OCI-LY7 (cell line): ENCODE results near the gene C1orf174. TPM values are rescaled to one million over a fixed set of nuclear protein-coding genes. Genes with fewer than 3 reads are reported as not detected.

Experiments used
- BruUV-seq: library from RNA; stranded (reverse); fragments of 400-500 nt; replicated peaks from 2 replicates; lab custom pipeline; 2021; lab: Mats Ljungman, UMichigan
- CTCF ChIA-PET: fragments of 300-600 bp; sonication (Branson Sonifier 250); formaldehyde crosslinking; loops from one replicate; lab custom pipeline; 2022; ENCODE audit warnings: antibody characterized with exemption; ENCODE audit not compliant: unreplicated experiment; lab: Charles Lee
- POLR2A ChIA-PET: fragments of 300-600 bp; sonication (Branson Sonifier 250); formaldehyde crosslinking; loops from one replicate; lab custom pipeline; 2022; ENCODE audit warnings: antibody characterized with exemption; lab: Charles Lee
- DNase-seq: peaks from one replicate; pipeline ENCODE4 v3.0.0-alpha.2; 2015; ENCODE audit warnings: low spot score
- H2AFZ ChIP-seq: fragments of 200-600 bp; sonication (generic), shearing (Covaris generic); 2 replicates; pipeline ENCODE4 v1.6.1; 2014; ENCODE audit warnings: mild to moderate bottlenecking, antibody characterized with exemption, low read length, moderate library complexity
- H3K27ac ChIP-seq: fragments of 200-600 bp; sonication (generic); 2 replicates; pipeline ENCODE4 v1.5.1; 2014; ENCODE audit warnings: mixed run types, low read depth, mild to moderate bottlenecking, moderate library complexity, low read length, inconsistent platforms; ENCODE audit not compliant: poor library complexity, severe bottlenecking
- H3K36me3 ChIP-seq: fragments of 200-600 bp; sonication (generic); 2 replicates; pipeline ENCODE4 v1.6.1; 2014; ENCODE audit warnings: mild to moderate bottlenecking, antibody characterized with exemption, low read length, moderate library complexity, mixed read lengths; ENCODE audit not compliant: insufficient read depth
- H3K4me1 ChIP-seq: fragments of 200-600 bp; sonication (generic); 2 replicates; pipeline ENCODE4 v1.5.1; 2014; ENCODE audit warnings: mild to moderate bottlenecking, low read length; ENCODE audit not compliant: insufficient read depth, poor library complexity, severe bottlenecking
- H3K4me2 ChIP-seq: fragments of 200-600 bp; sonication (generic); 2 replicates; pipeline ENCODE4 v1.6.1; 2014; ENCODE audit warnings: mild to moderate bottlenecking, low read length
- H3K4me3 ChIP-seq: fragments of 200-600 bp; sonication (generic); 2 replicates; pipeline ENCODE4 v1.5.1; 2014; ENCODE audit warnings: mild to moderate bottlenecking, low read depth, low read length; ENCODE audit not compliant: poor library complexity, severe bottlenecking
- H3K79me2 ChIP-seq: fragments of 200-600 bp; sonication (generic); 2 replicates; pipeline ENCODE4 v1.6.1; 2016; ENCODE audit warnings: low read depth, mild to moderate bottlenecking, low read length, moderate library complexity, mixed read lengths; ENCODE audit not compliant: insufficient read depth
- H3K9me2 ChIP-seq: fragments of 200-600 bp; sonication (generic); 2 replicates; pipeline ENCODE4 v1.6.1; 2016; ENCODE audit warnings: mild to moderate bottlenecking, low read length, mixed read lengths; ENCODE audit not compliant: insufficient read depth
- H3K9me3 ChIP-seq: fragments of 200-600 bp; sonication (generic); 2 replicates; pipeline ENCODE4 v1.6.1; 2014; ENCODE audit warnings: mild to moderate bottlenecking, mixed run types, low read length, mixed read lengths
- H4K20me1 ChIP-seq: fragments of 200-600 bp; sonication (generic); 2 replicates; pipeline ENCODE4 v1.6.1; 2014; ENCODE audit warnings: mild to moderate bottlenecking, antibody characterized with exemption, low read length, moderate library complexity, mixed read lengths; ENCODE audit not compliant: insufficient read depth
- CTCF ChIP-seq: fragments of 200-600 bp; sonication (generic); conservative IDR thresholded peaks from 2 replicates; pipeline ENCODE4 v1.5.1; 2014; ENCODE audit warnings: mild to moderate bottlenecking, antibody characterized with exemption, low read length, moderate library complexity, mixed read lengths
- EZH2phosphoT487 ChIP-seq: fragments of 200-600 bp; sonication (generic); IDR thresholded peaks from 2 replicates; pipeline ENCODE4 v1.6.1; 2018; ENCODE audit warnings: low read depth, borderline replicate concordance, mild to moderate bottlenecking, mixed run types, antibody characterized with exemption, low read length, moderate library complexity, mixed read lengths
- intact Hi-C: fragments of 100-400 bp; cut with micrococcal nuclease; formaldehyde crosslinking; loops from one replicate; pipeline ENCODE4 v1.10.0; 2022; ENCODE audit not compliant: unreplicated experiment
- total RNA-seq, 2 experiments: library from RNA; depleted of rRNA in 1 of 2; stranded (reverse); fragments of >200 nt in 1 of 2; shearing (Covaris generic) in 1 of 2; gene quantifications; 2 replicates each; pipeline ENCODE4 v1.2.3, GENCODE V29; 2014 to 2022

The C1orf174 gene
- total RNA-seq, 2 experiments from 2014 or later: 39.0 to 59.5 TPM

GRCh38 chr1:3945916-3946840 lies 46.1 kb upstream of the C1orf174 start:
- POLR2A ChIA-PET: no interaction called here
- no peak overlapping the region for H3K4me3 ChIP-seq
- intact Hi-C loops: no loop called here

GRCh38 chr1:3945222-3945621 lies 45.1 kb upstream of the C1orf174 start:
- Histone ChIP-seq H3K27ac (no peak overlapping the region), H3K4me3 (no peak overlapping the region), H3K36me3 (peaks cover 12% of the 10 kb centered on the region; the same call in 1 of the 2 replicates), H3K4me2 (no peak overlapping the region), H3K79me2 (no peaks in the 10 kb centered on the region), H3K9me3 (peaks cover 13% of the 10 kb centered on the region), H3K4me1 (no peaks in the 10 kb centered on the region), H2AFZ (no peak overlapping the region), H4K20me1 (no peaks in the 10 kb centered on the region), H3K9me2 (no peaks in the 10 kb centered on the region)
- ChIA-PET POLR2A (no interaction called here), CTCF (no interaction called here)
- no peak for TF ChIP-seq CTCF
- TF ChIP-seq EZH2phosphoT487: no peak
- no peak for DNase-seq
- intact Hi-C loops: no loop called here
- no TSS peak for BruUV-seq

More at GRCh38 chr1:3945916-3946840, 46.1 kb upstream of the C1orf174 start:
- H4K20me1 ChIP-seq: no peaks in the 10 kb centered on the region
- no peaks in the 10 kb centered on the region for H3K9me2 ChIP-seq
- no peak for DNase-seq
- no peak overlapping the region for H3K4me2 ChIP-seq
- H3K36me3 ChIP-seq: peaks cover 12% of the 10 kb centered on the region; the same call in 1 of the 2 replicates
- H3K27ac ChIP-seq: no peak overlapping the region
- BruUV-seq: no TSS peak
- no peak for TF ChIP-seq EZH2phosphoT487
- no peak for TF ChIP-seq CTCF
- H3K9me3 ChIP-seq: peaks cover 13% of the 10 kb centered on the region
- no peaks in the 10 kb centered on the region for H3K4me1 ChIP-seq
- no peaks in the 10 kb centered on the region for H3K79me2 ChIP-seq
- H2AFZ ChIP-seq: no peak overlapping the region
- CTCF ChIA-PET: no interaction called here

- DNase-seq: no peak
- peaks cover 12% of the 10 kb centered on the region; the same call in 1 of the 2 replicates for H3K36me3 ChIP-seq
- no peaks in the 10 kb centered on the region for H3K79me2 ChIP-seq
- H4K20me1 ChIP-seq: no peaks in the 10 kb centered on the region
- H2AFZ ChIP-seq: no peak overlapping the region
- H3K4me1 ChIP-seq: no peaks in the 10 kb centered on the region
- H3K9me3 ChIP-seq: peaks cover 9% of the 10 kb centered on the region
- no peaks in the 10 kb centered on the region for H3K9me2 ChIP-seq
- BruUV-seq: no TSS peak
- H3K4me3 ChIP-seq: no peak overlapping the region
- TF ChIP-seq EZH2phosphoT487: no peak
- no peak for TF ChIP-seq CTCF
- POLR2A ChIA-PET: no interaction called here
- intact Hi-C loops: no loop called here
- H3K27ac ChIP-seq: no peak overlapping the region
- no peak overlapping the region for H3K4me2 ChIP-seq
- CTCF ChIA-PET: no interaction called here
Measured at GRCh38 chr1:3944578-3945125, 44.6 kb upstream of the C1orf174 start.
